Body of pancreas (tissue), 4 donors: ENCODE data around the gene RAB21. TPM values are rescaled to one million over a fixed set of nuclear protein-coding genes. Genes with fewer than 3 reads are reported as not detected.

Experiments used
- ATAC-seq: fragments of 150-250 bp; one replicate; pipeline ENCODE4 v1.9.1; 2016
- DNase-seq, 4 donors: peaks; one replicate each; pipeline ENCODE4 v3.0.0-alpha.2; 2019
- H3K27ac ChIP-seq, 4 donors: fragments of 200-600 bp; sonication (generic); 1 replicate in 3 of 4; 2 replicates in 1 of 4; pipeline versions ENCODE4 v1.5.1 to v1.6.1; 2016 to 2019; ENCODE audit warnings: mild to moderate bottlenecking in 1 of 4, mixed read lengths in 1 of 4, moderate library complexity in 1 of 4
- H3K27me3 ChIP-seq, 2 donors: fragments of 200-600 bp; sonication (generic); one replicate each; pipeline ENCODE4 v1.6.0; 2016; ENCODE audit warnings: mild to moderate bottlenecking in 1 of 2
- H3K36me3 ChIP-seq, 2 donors: fragments of 200-600 bp; sonication (generic); replicated peaks in 1 of 2; 2 replicates each; pipeline ENCODE4 v1.5.1; 2016; ENCODE audit warnings: low read depth in 2 of 2; ENCODE audit not compliant: insufficient read depth in 1 of 2
- H3K4me1 ChIP-seq: fragments of 200-600 bp; sonication (generic); one replicate; pipeline ENCODE4 v1.6.0; 2016
- H3K4me3 ChIP-seq, 2 donors: fragments of 200-600 bp; sonication (generic); 1 replicate in 1 of 2; 2 replicates in 1 of 2; pipeline ENCODE4 v1.5.1; 2016 to 2019
- H3K9me3 ChIP-seq, 3 donors: fragments of 200-600 bp; sonication (generic); 1 replicate in 2 of 3; 2 replicates in 1 of 3; pipeline ENCODE4 v1.5.1; 2016
- POLR2A ChIP-seq, 3 donors: fragments of 450-650 bp; IDR thresholded peaks; one replicate each; pipeline ENCODE4 v1.6.1; 2016; ENCODE audit warnings: antibody characterized with exemption in 3 of 3, mild to moderate bottlenecking in 2 of 3
- WGBS, 2 donors: methylation state at CpG; one replicate each; pipeline ENCODE4 v1.1.5; 2017; 5-methylcytosine and 5-hydroxymethylcytosine counted together
- intact Hi-C: fragments of 100-400 bp; cut with DNase I; formaldehyde crosslinking; loops from one replicate; pipeline ENCODE4 v1.15.1; 2023
- total RNA-seq, 2 donors: library from RNA; depleted of rRNA; stranded (reverse); fragments of >200 nt; gene quantifications; one replicate each; pipeline ENCODE4 v1.1.0, GENCODE V29; 2016
- TF ChIP-seq, protein P1 (sequence below), 7 experiments: fragments of 450-650 bp in 4 of 7; fragments of 200-600 bp in 3 of 7; sonication (generic) in 3 of 7; IDR thresholded peaks; one replicate each; pipeline ENCODE4 v1.5.1; 2016 to 2019; ENCODE audit warnings: antibody characterized with exemption in 7 of 7

The RAB21 gene
- total RNA-seq, 2 donors from 2014 or later = 4.3 to 4.4 TPM

DNA sequence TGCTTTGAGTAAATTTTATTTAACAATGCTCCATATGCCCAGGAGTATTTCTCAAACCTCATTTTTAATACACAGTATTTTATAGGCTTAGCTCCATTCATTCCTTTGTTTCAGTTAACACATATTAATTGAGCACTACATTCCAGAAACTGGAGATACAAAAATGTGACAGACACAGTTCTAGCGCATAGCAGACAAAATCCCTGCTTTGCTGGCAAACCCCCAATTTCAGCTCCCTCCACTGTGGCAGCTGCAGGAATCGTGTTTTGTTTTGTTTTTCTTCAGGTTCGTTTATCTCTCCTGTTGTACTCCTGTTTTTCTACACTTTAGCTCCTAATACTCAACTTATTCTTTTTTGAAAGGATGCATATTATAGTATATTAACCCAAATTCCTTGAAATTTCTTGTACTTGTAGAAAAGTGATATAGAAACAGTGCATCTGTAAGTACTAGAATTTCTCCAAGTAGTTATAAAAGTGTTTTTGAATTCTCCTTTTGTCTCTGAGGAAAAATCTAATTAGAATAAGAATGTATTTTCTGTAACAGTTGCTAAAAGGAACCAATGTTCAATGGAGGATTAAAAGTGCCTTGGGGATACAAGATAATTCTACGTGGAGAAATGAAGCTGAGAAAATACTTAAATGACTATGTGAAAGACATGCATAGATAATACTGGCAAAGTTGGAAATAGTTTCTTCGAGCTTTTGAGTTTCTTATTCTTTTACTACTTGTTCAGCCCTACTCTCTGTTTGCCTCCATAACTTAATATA lies 6.4 kb upstream of the RAB21 start:
- Histone ChIP-seq H3K4me1 (no peaks in the 10 kb centered on the region), H3K27ac (no peak overlapping the region), H3K27me3 (no peaks in the 10 kb centered on the region), H3K36me3 (no peaks in the 10 kb centered on the region), H3K9me3 (no peaks in the 10 kb centered on the region), H3K4me3 (no peak overlapping the region)
- WGBS, 2 donors = 50 to 55% methylated on average over 5 of the region's 5 CpGs
- no peak for TF ChIP-seq POLR2A (IDR thresholded peaks at IDR 0.05)
- TF ChIP-seq, protein P1, sequence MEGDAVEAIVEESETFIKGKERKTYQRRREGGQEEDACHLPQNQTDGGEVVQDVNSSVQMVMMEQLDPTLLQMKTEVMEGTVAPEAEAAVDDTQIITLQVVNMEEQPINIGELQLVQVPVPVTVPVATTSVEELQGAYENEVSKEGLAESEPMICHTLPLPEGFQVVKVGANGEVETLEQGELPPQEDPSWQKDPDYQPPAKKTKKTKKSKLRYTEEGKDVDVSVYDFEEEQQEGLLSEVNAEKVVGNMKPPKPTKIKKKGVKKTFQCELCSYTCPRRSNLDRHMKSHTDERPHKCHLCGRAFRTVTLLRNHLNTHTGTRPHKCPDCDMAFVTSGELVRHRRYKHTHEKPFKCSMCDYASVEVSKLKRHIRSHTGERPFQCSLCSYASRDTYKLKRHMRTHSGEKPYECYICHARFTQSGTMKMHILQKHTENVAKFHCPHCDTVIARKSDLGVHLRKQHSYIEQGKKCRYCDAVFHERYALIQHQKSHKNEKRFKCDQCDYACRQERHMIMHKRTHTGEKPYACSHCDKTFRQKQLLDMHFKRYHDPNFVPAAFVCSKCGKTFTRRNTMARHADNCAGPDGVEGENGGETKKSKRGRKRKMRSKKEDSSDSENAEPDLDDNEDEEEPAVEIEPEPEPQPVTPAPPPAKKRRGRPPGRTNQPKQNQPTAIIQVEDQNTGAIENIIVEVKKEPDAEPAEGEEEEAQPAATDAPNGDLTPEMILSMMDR (IDR thresholded peaks at IDR 0.05) = no peak
- DNase-seq = no peak
- intact Hi-C loops = loop anchor here (10.0 kb wide), 2 partner anchors 93 to 333 kb away; no protein-coding TSS in a partner anchor
- ATAC-seq = no peak

DNA sequence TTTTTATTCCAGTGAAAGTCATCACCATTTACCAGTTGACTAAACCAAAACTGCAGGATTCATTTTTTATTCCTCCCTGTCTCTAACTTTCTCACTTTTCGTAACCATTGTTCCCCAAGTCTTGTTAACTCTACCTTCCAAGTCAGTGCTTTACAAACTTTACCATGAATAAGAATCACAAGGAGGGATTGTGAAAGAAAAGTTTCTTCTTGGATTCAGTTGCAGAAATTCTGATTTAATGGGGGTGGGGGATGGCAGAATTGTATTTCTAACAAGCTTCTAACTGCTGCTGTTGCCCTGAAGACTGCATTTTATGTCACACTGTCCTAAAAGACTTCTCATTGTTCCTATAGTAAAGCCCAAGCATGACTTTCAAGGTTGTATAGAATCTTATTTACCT lies 5.0 kb upstream of the RAB21 start:
- no peak for TF ChIP-seq POLR2A (IDR thresholded peaks at IDR 0.05)
- TF ChIP-seq, protein P1 (IDR thresholded peaks at IDR 0.05) = no peak
- Histone ChIP-seq H3K27ac (no peak overlapping the region), H3K4me1 (no peaks in the 10 kb centered on the region), H3K4me3 (no peak overlapping the region), H3K9me3 (no peaks in the 10 kb centered on the region), H3K36me3 (no peaks in the 10 kb centered on the region), H3K27me3 (no peaks in the 10 kb centered on the region)
- WGBS, 2 donors = 76 to 85% methylated on average over 1 of the region's 1 CpG
- ATAC-seq = no peak
- intact Hi-C loops = loop anchor here (10.0 kb wide), 2 partner anchors 95 to 335 kb away; no protein-coding TSS in a partner anchor
- no peak for DNase-seq

DNA sequence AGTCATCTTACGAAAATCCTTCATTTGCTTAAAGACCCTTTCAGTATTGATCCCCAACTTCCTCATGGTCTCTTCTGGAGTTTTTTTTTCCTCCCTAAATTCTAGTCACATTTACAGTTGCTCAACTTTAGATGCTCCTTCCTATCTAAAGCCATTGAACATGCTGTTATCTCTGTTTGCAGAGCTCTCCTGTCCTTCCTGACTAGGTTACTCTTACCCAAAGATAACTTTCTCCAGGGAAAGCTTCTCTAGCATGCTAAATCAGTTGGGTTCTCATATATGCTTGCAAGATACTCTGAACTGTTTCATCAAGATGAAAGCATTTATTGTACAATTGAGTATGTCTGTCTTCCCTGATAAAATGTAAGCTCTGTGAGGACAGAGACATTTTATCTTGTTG lies 1.8 kb upstream of the RAB21 start:
- Histone ChIP-seq H3K36me3 (no peaks in the 10 kb centered on the region), H3K9me3 (no peaks in the 10 kb centered on the region), H3K4me3 (no peak overlapping the region), H3K27me3 (no peaks in the 10 kb centered on the region), H3K27ac (no peak overlapping the region), H3K4me1 (peaks cover 13% of the 10 kb centered on the region)
- TF ChIP-seq, protein P1 (IDR thresholded peaks at IDR 0.05) = no peak
- TF ChIP-seq POLR2A (IDR thresholded peaks at IDR 0.05) = no peak
- 79 to 84% methylated on average over 1 of the region's 1 CpG for WGBS, 2 donors
- intact Hi-C loops = no loop called here
- no peak for ATAC-seq
- DNase-seq = no peak

DNA sequence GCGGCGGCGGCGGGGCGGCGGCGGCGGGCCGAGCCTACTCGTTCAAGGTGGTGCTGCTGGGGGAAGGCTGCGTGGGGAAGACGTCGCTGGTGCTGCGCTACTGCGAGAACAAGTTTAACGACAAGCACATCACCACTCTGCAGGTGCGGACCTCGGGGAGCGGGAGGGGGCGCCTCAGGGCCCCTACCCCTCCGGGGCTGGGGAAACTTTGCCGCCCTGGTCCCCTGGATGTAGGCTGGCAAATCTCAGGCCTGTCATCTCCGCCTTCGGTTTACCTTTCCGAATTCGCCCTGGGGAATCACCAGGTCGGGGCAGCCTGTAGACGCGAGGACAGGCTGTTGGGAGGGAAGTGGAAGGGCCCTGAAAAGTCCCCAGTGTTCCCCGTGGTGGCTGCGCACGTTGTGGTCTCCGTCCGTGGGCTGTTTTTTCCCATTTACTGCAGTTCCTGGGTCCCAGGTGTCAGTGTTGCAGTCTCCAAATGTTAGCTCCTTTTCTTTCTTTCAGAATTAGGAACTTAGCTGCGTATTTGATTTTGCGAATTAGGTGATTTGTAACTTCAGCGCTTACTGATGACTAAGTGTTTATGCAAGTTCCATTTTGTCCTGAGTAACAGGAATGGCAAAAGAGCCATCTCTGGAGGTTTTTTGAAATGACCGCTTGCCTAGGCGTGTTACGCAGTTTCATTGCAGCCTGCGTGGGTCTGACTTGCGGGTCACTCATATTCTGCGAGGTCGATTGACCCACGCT lies 656 bp downstream of the RAB21 start:
- Histone ChIP-seq H3K27ac (peak overlapping the region; percentile 83 to 99 (median 97)), H3K9me3 (no peaks in the 10 kb centered on the region), H3K4me3 (peak overlapping the region; percentile 37 to 68), H3K4me1 (peaks cover 13% of the 10 kb centered on the region), H3K36me3 (no peaks in the 10 kb centered on the region), H3K27me3 (no peaks in the 10 kb centered on the region)
- ATAC-seq (peak; percentile 63), DNase-seq (peak in 3 of 4 donors; percentile 42 to 52 (median 44))
- TF ChIP-seq POLR2A (IDR thresholded peaks at IDR 0.05) = peak in 1 of 3 donors; percentile 30
- TF ChIP-seq, protein P1 (IDR thresholded peaks at IDR 0.05) = no peak
- WGBS, 2 donors = 1% methylated on average over 19 to 45 of the region's 45 CpGs
- intact Hi-C loops = no loop called here
